Natural killer cell (primary cell): ENCODE data around the gene ESYT2. TPM values are rescaled to one million over a fixed set of nuclear protein-coding genes. Genes with fewer than 3 reads are reported as not detected.
A peak's percentile ranks its signal among the peaks of the same experiment; 100 is the strongest.
"Not testable (repeated sequence)": the region's sequence is repeated elsewhere in the genome, so short reads cannot be mapped to it uniquely, and the experiment has no call there.

Experiments
- ATAC-seq, 3 donors: fragments of 150-1000 bp in 2 of 3; fragments of 200-7000 bp in 1 of 3; cut with Tn5 transposase; 1 replicate in 1 of 3; 2 replicates in 2 of 3; pipeline ENCODE4 v1.10.0; 2021; ENCODE audit warnings: mild to moderate bottlenecking in 2 of 3, moderate library complexity in 2 of 3
- DNase-seq, 2 donors: peaks; one replicate each; pipeline versions ENCODE4 v3.0.0 to v3.0.0-alpha.2; 2013 to 2021; ENCODE audit warnings: mixed read lengths in 1 of 2
- H3K27ac ChIP-seq: one replicate; pipeline ENCODE4 v1.5.1; 2013; ENCODE audit warnings: mild to moderate bottlenecking, low read length
- H3K27me3 ChIP-seq: one replicate; pipeline ENCODE4 v1.6.1; 2013; ENCODE audit warnings: low read length; ENCODE audit not compliant: control insufficient read depth, insufficient read depth
- H3K36me3 ChIP-seq: one replicate; pipeline ENCODE4 v1.6.1; 2013; ENCODE audit warnings: low read length; ENCODE audit not compliant: control insufficient read depth, insufficient read depth
- H3K4me1 ChIP-seq: one replicate; pipeline ENCODE4 v1.6.1; 2013; ENCODE audit warnings: low read length; ENCODE audit not compliant: control insufficient read depth, insufficient read depth
- H3K4me3 ChIP-seq: one replicate; pipeline ENCODE4 v1.5.1; 2013; ENCODE audit warnings: low read length
- H3K9me3 ChIP-seq: one replicate; pipeline ENCODE4 v1.6.1; 2013; ENCODE audit warnings: low read length; ENCODE audit not compliant: control insufficient read depth, insufficient read depth
- H3K27ac Mint-ChIP-seq, 2 donors: one replicate each; pipeline ENCODE4 v1.8.0; 2022; ENCODE audit warnings: mild to moderate bottlenecking in 2 of 2, mixed read lengths in 2 of 2, moderate library complexity in 1 of 2
- H3K27me3 Mint-ChIP-seq, 2 donors: one replicate each; pipeline ENCODE4 v1.8.0; 2022; ENCODE audit warnings: low read depth in 2 of 2, mixed read lengths in 2 of 2
- H3K36me3 Mint-ChIP-seq: one replicate; pipeline ENCODE4 v1.8.0; 2022; ENCODE audit warnings: mixed read lengths
- H3K4me1 Mint-ChIP-seq, 2 donors: one replicate each; pipeline ENCODE4 v1.8.0; 2022; ENCODE audit warnings: mixed read lengths in 2 of 2
- H3K4me3 Mint-ChIP-seq: one replicate; pipeline ENCODE4 v1.8.0; 2022; ENCODE audit warnings: mild to moderate bottlenecking, moderate library complexity, mixed read lengths
- H3K9me3 Mint-ChIP-seq, 2 donors: one replicate each; pipeline ENCODE4 v1.8.0; 2022; ENCODE audit warnings: mixed read lengths in 2 of 2
- CTCF ChIP-seq: fragments of 200-600 bp; IDR thresholded peaks from one replicate; pipeline ENCODE4 v1.8.0; 2022; ENCODE audit warnings: antibody characterized with exemption
- WGBS: methylation state at CpG from one replicate; pipeline ENCODE4 v1.1.7; 2013; ENCODE audit warnings: missing lambda C conversion rate; ENCODE audit not compliant: insufficient coverage; 5-methylcytosine and 5-hydroxymethylcytosine counted together
- intact Hi-C: fragments of 100-400 bp; cut with micrococcal nuclease; formaldehyde crosslinking; loops from one replicate; pipeline ENCODE4 v1.14.2; 2022
- total RNA-seq, 4 donors: library from RNA; stranded (reverse); fragments of 120-200 nt in 1 of 4; gene quantifications; one replicate each; pipeline versions ENCODE4 v1.2.3 to v1.2.4, GENCODE V29; 2013 to 2022

Gene ESYT2
- total RNA-seq, 3 donors from 2014 or later (not counting 1 experiment from before 2014, with no cell fraction given), result 137 to 163 (median 160) TPM

- 7% methylated on average over 44 of the region's 45 CpGs for WGBS
- TF ChIP-seq CTCF, result no peak
- Histone ChIP-seq H3K27me3 (no peaks in the 10 kb centered on the region), H3K9me3 (no peaks in the 10 kb centered on the region), H3K4me3 (peak overlapping the region; percentile 29), H3K36me3 (no peaks in the 10 kb centered on the region), H3K4me1 (peaks cover 19% of the 10 kb centered on the region), H3K27ac (peak overlapping the region; percentile 20)
- intact Hi-C loops, result loop anchor here (5.0 kb wide), 1 partner anchor 47 kb away; no protein-coding TSS in a partner anchor
- Mint-ChIP-seq H3K36me3 (no peaks in the 10 kb centered on the region), H3K4me1 (peaks cover 32 to 37% of the 10 kb centered on the region in 2 donors), H3K9me3 (no peaks in the 10 kb centered on the region), H3K27ac (peak overlapping the region; percentile 91 to 93), H3K27me3 (no peaks in the 10 kb centered on the region), H3K4me3 (peak overlapping the region; percentile 96)
- ATAC-seq (peak; percentile 70 to 88 (median 75)), DNase-seq (peak in 1 of 2 donors; percentile 49)
These were observed 34.5 kb upstream of the ESYT2 start for GRCh38 chr7:158863611-158864506.

DNA sequence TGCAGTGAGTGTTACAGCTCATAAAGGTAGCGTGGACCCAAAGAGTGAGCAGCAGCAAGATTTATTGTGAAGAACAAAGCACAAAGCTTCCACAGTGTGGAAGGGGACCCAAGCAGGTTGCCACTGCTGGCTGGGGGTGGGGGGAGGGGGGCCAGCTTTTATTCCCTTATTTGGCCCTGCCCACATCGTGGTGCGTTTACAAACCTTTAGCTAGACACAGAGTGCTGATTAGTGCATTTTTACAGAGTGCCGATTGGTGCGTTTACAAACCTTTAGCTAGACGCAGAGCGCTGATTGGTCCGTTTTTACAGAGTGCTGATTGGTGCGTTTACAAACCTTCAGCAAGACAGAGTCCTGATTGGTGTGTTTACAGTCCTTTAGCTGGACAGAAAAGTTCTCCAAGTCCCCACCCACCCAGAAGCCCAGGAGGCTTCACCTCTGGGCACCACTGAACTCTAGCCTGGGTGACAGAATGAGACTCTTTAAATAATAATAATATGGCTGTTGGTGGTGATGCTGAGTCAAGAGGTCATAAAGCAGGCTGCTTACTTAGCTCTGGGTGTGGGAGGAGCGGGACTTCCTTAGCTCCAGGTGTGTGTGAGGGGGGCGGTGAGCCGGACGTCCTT is 33.8 kb upstream of the ESYT2 start:
- H3K36me3 Mint-ChIP-seq, H3K9me3 ChIP-seq, H3K36me3 ChIP-seq, H3K27ac ChIP-seq, H3K27me3 ChIP-seq, DNase-seq, H3K9me3 Mint-ChIP-seq, H3K27me3 Mint-ChIP-seq: not testable (repeated sequence)
- WGBS, result 65% methylated on average over 13 of the region's 13 CpGs
- Mint-ChIP-seq H3K4me3 (peak overlapping the region; percentile 96), H3K27ac (peak overlapping the region; percentile 91 to 93), H3K4me1 (peaks cover 35 to 41% of the 10 kb centered on the region in 2 donors)
- ATAC-seq, result peak in 2 of 3 donors; percentile 33 to 54
- peaks cover 19% of the 10 kb centered on the region for H3K4me1 ChIP-seq
- H3K4me3 ChIP-seq, result peak overlapping the region; percentile 29
- intact Hi-C loops, result loop anchor here (5.0 kb wide), 1 partner anchor 46 kb away; no protein-coding TSS in a partner anchor

- Mint-ChIP-seq H3K4me1 (peaks cover 39 to 41% of the 10 kb centered on the region in 2 donors), H3K9me3 (no peaks in the 10 kb centered on the region), H3K36me3 (no peaks in the 10 kb centered on the region), H3K4me3 (peak overlapping the region; percentile 76), H3K27ac (peak overlapping the region; percentile 32 to 91), H3K27me3 (no peaks in the 10 kb centered on the region)
- no peaks in the 10 kb centered on the region for H3K36me3 ChIP-seq
- H3K27me3 ChIP-seq, result no peaks in the 10 kb centered on the region
- peaks cover 19% of the 10 kb centered on the region for H3K4me1 ChIP-seq
- DNase-seq (no peak), ATAC-seq (no peak)
- intact Hi-C loops, result loop anchor here (5.0 kb wide), 1 partner anchor 45 kb away; no protein-coding TSS in a partner anchor
- H3K27ac ChIP-seq, result no peak overlapping the region
- no peak overlapping the region for H3K4me3 ChIP-seq
- WGBS, result 96% methylated on average over 10 of the region's 11 CpGs
- H3K9me3 ChIP-seq, result no peaks in the 10 kb centered on the region
- no peak for TF ChIP-seq CTCF
These were observed 32.8 kb upstream of the ESYT2 start for GRCh38 chr7:158861936-158862704.
